HEK293 (cell line): ENCODE data around the gene OSGEPL1.

Source experiments
- BCL11A ChIP-seq: fragments of 450-650 bp; formaldehyde crosslinking; IDR thresholded peaks from 2 replicates; pipeline ENCODE4 v1.5.1; 2016; ENCODE audit warnings: low read depth, missing biosample characterization, missing genetic modification characterization
- EGR2 ChIP-seq: fragments of 450-650 bp; formaldehyde crosslinking; IDR thresholded peaks from 2 replicates; pipeline ENCODE4 v1.5.1; 2016; ENCODE audit warnings: low read depth, missing biosample characterization, missing genetic modification characterization
- FEZF1 ChIP-seq: fragments of 450-650 bp; formaldehyde crosslinking; IDR thresholded peaks from 2 replicates; pipeline ENCODE4 v1.5.1; 2016; ENCODE audit warnings: missing biosample characterization, missing genetic modification characterization
- GLIS1 ChIP-seq: fragments of 450-650 bp; formaldehyde crosslinking; IDR thresholded peaks from 2 replicates; pipeline ENCODE4 v1.5.1; 2016; ENCODE audit warnings: missing biosample characterization, missing genetic modification characterization
- HOXD13 ChIP-seq: sonication (generic); formaldehyde crosslinking; IDR thresholded peaks from 2 replicates; pipeline ENCODE4 v1.8.0; 2022; ENCODE audit warnings: missing genetic modification reagents, borderline replicate concordance
- KLF7 ChIP-seq: fragments of 450-650 bp; formaldehyde crosslinking; IDR thresholded peaks from 2 replicates; pipeline ENCODE4 v1.5.1; 2016; ENCODE audit warnings: missing biosample characterization, missing genetic modification characterization, borderline replicate concordance
- MEIS1 ChIP-seq: sonication (generic); formaldehyde crosslinking; IDR thresholded peaks from 2 replicates; pipeline ENCODE4 v1.8.1; 2022; ENCODE audit warnings: missing genetic modification reagents, mild to moderate bottlenecking, borderline replicate concordance
- OVOL3 ChIP-seq: fragments of 450-650 bp; formaldehyde crosslinking; IDR thresholded peaks from 2 replicates; pipeline ENCODE4 v1.5.1; 2016; ENCODE audit warnings: missing biosample characterization, missing genetic modification characterization
- SP2 ChIP-seq: fragments of 450-650 bp; formaldehyde crosslinking; IDR thresholded peaks from 2 replicates; pipeline ENCODE4 v1.5.1; 2016; ENCODE audit warnings: missing biosample characterization, missing genetic modification characterization
- TCF7L2 ChIP-seq: IDR thresholded peaks from 2 replicates; pipeline ENCODE4 v1.6.1; 2011; ENCODE audit warnings: low read depth, mild to moderate bottlenecking, inconsistent platforms, low read length, moderate library complexity, borderline replicate concordance
- ZBTB20 ChIP-seq: fragments of 450-650 bp; formaldehyde crosslinking; IDR thresholded peaks from 2 replicates; pipeline ENCODE4 v1.5.1; 2016; ENCODE audit warnings: missing biosample characterization, missing genetic modification characterization
- ZEB2 ChIP-seq: fragments of 450-650 bp; formaldehyde crosslinking; IDR thresholded peaks from 2 replicates; pipeline ENCODE4 v1.5.1; 2016; ENCODE audit warnings: missing biosample characterization, missing genetic modification characterization
- ZFHX2 ChIP-seq: fragments of 450-650 bp; formaldehyde crosslinking; conservative IDR thresholded peaks from 2 replicates; pipeline ENCODE4 v1.5.1; 2016; ENCODE audit warnings: missing biosample characterization, missing genetic modification characterization
- ZNF211 ChIP-seq: fragments of 450-650 bp; formaldehyde crosslinking; IDR thresholded peaks from 2 replicates; pipeline ENCODE4 v1.5.1; 2016; ENCODE audit warnings: low read depth, missing biosample characterization, missing genetic modification characterization
- ZNF214 ChIP-seq: fragments of 450-650 bp; formaldehyde crosslinking; IDR thresholded peaks from 2 replicates; pipeline ENCODE4 v1.5.1; 2017; ENCODE audit warnings: missing biosample characterization, mild to moderate bottlenecking, missing genetic modification characterization, borderline replicate concordance
- ZNF23 ChIP-seq: fragments of 450-650 bp; formaldehyde crosslinking; IDR thresholded peaks from 2 replicates; pipeline ENCODE4 v1.5.1; 2016; ENCODE audit warnings: missing biosample characterization, missing genetic modification characterization, borderline replicate concordance
- ZNF335 ChIP-seq: fragments of 450-650 bp; formaldehyde crosslinking; conservative IDR thresholded peaks from 2 replicates; pipeline ENCODE4 v1.5.1; 2016; ENCODE audit warnings: missing biosample characterization, missing genetic modification characterization
- ZNF341 ChIP-seq: fragments of 450-650 bp; formaldehyde crosslinking; IDR thresholded peaks from 2 replicates; pipeline ENCODE4; 2016; ENCODE audit warnings: low read depth, missing biosample characterization, missing genetic modification characterization
- ZNF521 ChIP-seq: fragments of 450-650 bp; formaldehyde crosslinking; IDR thresholded peaks from 2 replicates; pipeline ENCODE4 v1.5.1; 2017; ENCODE audit warnings: missing biosample characterization, mild to moderate bottlenecking, missing genetic modification characterization
- ZNF549 ChIP-seq: fragments of 450-650 bp; IDR thresholded peaks from 2 replicates; pipeline ENCODE4 v1.5.1; 2018; ENCODE audit warnings: missing biosample characterization, missing genetic modification characterization, mild to moderate bottlenecking, inconsistent platforms, moderate library complexity
- ZNF571 ChIP-seq: fragments of 450-650 bp; formaldehyde crosslinking; IDR thresholded peaks from 2 replicates; pipeline ENCODE4 v1.5.0; 2017; ENCODE audit warnings: missing biosample characterization, missing genetic modification characterization
- ZNF596 ChIP-seq: fragments of 450-650 bp; IDR thresholded peaks from 2 replicates; pipeline ENCODE4 v1.5.0; 2018; ENCODE audit warnings: missing biosample characterization, mild to moderate bottlenecking, missing genetic modification characterization, moderate library complexity
- ZNF629 ChIP-seq: fragments of 450-650 bp; formaldehyde crosslinking; IDR thresholded peaks from 2 replicates; pipeline ENCODE4 v1.5.1; 2017; ENCODE audit warnings: missing biosample characterization, missing genetic modification characterization
- ZNF664 ChIP-seq: fragments of 450-650 bp; formaldehyde crosslinking; IDR thresholded peaks from 2 replicates; pipeline ENCODE4 v1.5.1; 2016; ENCODE audit warnings: missing biosample characterization, missing genetic modification characterization
- ZNF670 ChIP-seq: fragments of 450-650 bp; formaldehyde crosslinking; IDR thresholded peaks from 2 replicates; pipeline ENCODE4 v1.5.1; 2016; ENCODE audit warnings: missing biosample characterization, missing genetic modification characterization, low read depth
- ZNF747 ChIP-seq: fragments of 450-650 bp; formaldehyde crosslinking; IDR thresholded peaks from 2 replicates; pipeline ENCODE4 v1.5.1; 2016; ENCODE audit warnings: missing biosample characterization, missing genetic modification characterization
- ZNF776 ChIP-seq: fragments of 450-650 bp; formaldehyde crosslinking; IDR thresholded peaks from 2 replicates; pipeline ENCODE4 v1.5.0; 2017; ENCODE audit warnings: missing biosample characterization, missing genetic modification characterization, borderline replicate concordance
- ZNF777 ChIP-seq: fragments of 450-650 bp; formaldehyde crosslinking; IDR thresholded peaks from 2 replicates; pipeline ENCODE4 v1.5.1; 2017; ENCODE audit warnings: missing biosample characterization, missing genetic modification characterization, borderline replicate concordance
- ZSCAN23 ChIP-seq: fragments of 450-650 bp; formaldehyde crosslinking; IDR thresholded peaks from 2 replicates; pipeline ENCODE4 v1.5.1; 2016; ENCODE audit warnings: missing biosample characterization, missing genetic modification characterization
- ZXDB ChIP-seq: fragments of 450-650 bp; formaldehyde crosslinking; IDR thresholded peaks from 2 replicates; pipeline ENCODE4 v1.5.1; 2016; ENCODE audit warnings: missing biosample characterization, missing genetic modification characterization
- TF ChIP-seq, protein P1 (sequence below): fragments of 450-650 bp; formaldehyde crosslinking; IDR thresholded peaks from 2 replicates; pipeline ENCODE4 v1.5.1; 2016; ENCODE audit warnings: missing biosample characterization, missing genetic modification characterization, borderline replicate concordance
- TF ChIP-seq, protein P2 (sequence below): fragments of 450-650 bp; formaldehyde crosslinking; IDR thresholded peaks from 2 replicates; pipeline ENCODE4 v1.5.1; 2016; ENCODE audit warnings: missing biosample characterization, missing genetic modification characterization
- TF ChIP-seq, protein P3 (sequence below): fragments of 450-650 bp; formaldehyde crosslinking; IDR thresholded peaks from 2 replicates; pipeline ENCODE4 v1.5.1; 2016; ENCODE audit warnings: missing biosample characterization, missing genetic modification characterization
- TF ChIP-seq, protein P4 (sequence below): fragments of 450-650 bp; formaldehyde crosslinking; IDR thresholded peaks from 2 replicates; pipeline ENCODE4 v1.5.1; 2016; ENCODE audit warnings: missing biosample characterization, missing genetic modification characterization
- TF ChIP-seq, protein P5 (sequence below): fragments of 450-650 bp; formaldehyde crosslinking; IDR thresholded peaks from 2 replicates; pipeline ENCODE4 v1.5.1; 2016; ENCODE audit warnings: missing biosample characterization, missing genetic modification characterization

OSGEPL1 gene

DNA sequence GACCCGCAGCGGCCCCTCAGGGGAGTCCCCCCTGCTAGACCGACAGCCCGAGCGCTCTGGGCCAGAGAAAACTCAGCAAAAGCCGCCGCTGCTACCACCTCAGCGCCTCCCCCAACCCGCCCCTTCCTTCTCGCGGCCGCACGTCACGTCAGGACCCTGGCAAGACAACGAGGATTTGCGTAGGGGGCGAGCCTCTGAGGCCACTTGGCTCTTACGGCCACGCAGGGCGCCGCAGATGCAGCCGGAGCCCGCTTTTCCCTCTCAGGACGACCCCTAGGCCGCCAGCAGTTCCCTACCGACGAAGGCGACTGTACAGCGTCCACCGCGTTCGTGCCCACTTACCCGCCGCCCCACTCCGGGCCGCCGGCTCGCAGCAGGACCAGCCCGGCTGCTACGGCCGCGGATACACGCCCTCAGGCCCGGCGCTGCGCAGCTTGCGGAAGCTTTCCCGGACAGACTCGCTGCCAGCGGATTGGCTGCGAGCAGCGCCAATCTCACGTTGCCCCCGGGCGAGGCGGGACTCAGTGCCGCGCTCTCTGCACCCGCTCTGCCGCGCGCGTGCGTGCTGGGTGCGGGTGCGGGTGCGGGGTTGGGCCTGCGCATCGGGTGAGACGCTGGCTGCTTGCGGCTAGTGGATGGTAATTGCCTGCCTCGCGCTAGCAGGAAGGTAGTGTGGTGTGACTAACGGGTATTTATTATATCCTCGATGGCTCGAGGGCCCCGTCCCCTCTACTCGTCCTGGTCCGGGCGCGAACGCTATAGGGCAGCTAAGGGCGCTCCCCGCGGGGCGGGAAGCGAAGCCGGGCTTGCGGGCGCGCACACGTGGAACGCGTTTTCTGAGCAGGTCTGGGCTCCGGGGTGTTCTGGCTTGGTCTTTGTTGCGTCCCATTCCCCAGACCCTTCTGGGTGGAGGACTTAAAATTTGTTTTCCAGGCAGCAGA is 21.6 kb upstream of the OSGEPL1 start, which contains the start of the genes ORMDL1 and PMS1 (continued):
- TF ChIP-seq, protein P1, sequence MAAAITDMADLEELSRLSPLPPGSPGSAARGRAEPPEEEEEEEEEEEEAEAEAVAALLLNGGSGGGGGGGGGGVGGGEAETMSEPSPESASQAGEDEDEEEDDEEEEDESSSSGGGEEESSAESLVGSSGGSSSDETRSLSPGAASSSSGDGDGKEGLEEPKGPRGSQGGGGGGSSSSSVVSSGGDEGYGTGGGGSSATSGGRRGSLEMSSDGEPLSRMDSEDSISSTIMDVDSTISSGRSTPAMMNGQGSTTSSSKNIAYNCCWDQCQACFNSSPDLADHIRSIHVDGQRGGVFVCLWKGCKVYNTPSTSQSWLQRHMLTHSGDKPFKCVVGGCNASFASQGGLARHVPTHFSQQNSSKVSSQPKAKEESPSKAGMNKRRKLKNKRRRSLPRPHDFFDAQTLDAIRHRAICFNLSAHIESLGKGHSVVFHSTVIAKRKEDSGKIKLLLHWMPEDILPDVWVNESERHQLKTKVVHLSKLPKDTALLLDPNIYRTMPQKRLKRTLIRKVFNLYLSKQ (tag by site-specific recombination), result no peak
- peak; percentile 82 for TF ChIP-seq ZNF335
- TF ChIP-seq ZNF747, result no peak
- TF ChIP-seq ZNF211 (tag by site-specific recombination), result no peak
- TF ChIP-seq ZNF521 (tag by site-specific recombination), result no peak
- TF ChIP-seq GLIS1, result peak; percentile 29; the same call in 1 of the 2 replicates
- no peak for TF ChIP-seq ZNF23
- peak; percentile 48; the same call in 1 of the 2 replicates for TF ChIP-seq FEZF1 (tag by site-specific recombination)
- TF ChIP-seq OVOL3 (tag by site-specific recombination), result no peak
- peak; percentile 17; the same call in 1 of the 2 replicates for TF ChIP-seq HOXD13 (CRISPR knock-in tag)
- no peak; the same call in 1 of the 2 replicates for TF ChIP-seq ZNF777 (tag by site-specific recombination)
- peak; percentile 99 for TF ChIP-seq ZNF341 (tag by site-specific recombination)
- TF ChIP-seq, protein P2, sequence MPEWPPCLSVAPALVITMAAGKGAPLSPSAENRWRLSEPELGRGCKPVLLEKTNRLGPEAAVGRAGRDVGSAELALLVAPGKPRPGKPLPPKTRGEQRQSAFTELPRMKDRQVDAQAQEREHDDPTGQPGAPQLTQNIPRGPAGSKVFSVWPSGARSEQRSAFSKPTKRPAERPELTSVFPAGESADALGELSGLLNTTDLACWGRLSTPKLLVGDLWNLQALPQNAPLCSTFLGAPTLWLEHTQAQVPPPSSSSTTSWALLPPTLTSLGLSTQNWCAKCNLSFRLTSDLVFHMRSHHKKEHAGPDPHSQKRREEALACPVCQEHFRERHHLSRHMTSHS (tag by site-specific recombination), result no peak
- peak; percentile 86 for TF ChIP-seq ZNF629
- peak; percentile 42; the same call in 1 of the 2 replicates for TF ChIP-seq KLF7 (tag by site-specific recombination)
- TF ChIP-seq ZNF596 (tag by site-specific recombination), result no peak
- TF ChIP-seq ZNF664 (tag by site-specific recombination), result no peak
- TF ChIP-seq ZNF776 (tag by site-specific recombination), result no peak
- TF ChIP-seq, protein P3, sequence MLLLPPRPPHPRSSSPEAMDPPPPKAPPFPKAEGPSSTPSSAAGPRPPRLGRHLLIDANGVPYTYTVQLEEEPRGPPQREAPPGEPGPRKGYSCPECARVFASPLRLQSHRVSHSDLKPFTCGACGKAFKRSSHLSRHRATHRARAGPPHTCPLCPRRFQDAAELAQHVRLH (tag by site-specific recombination), result no peak
- peak; percentile 59; the same call in 1 of the 2 replicates for TF ChIP-seq ZSCAN23 (tag by site-specific recombination)
- TF ChIP-seq, protein P4, sequence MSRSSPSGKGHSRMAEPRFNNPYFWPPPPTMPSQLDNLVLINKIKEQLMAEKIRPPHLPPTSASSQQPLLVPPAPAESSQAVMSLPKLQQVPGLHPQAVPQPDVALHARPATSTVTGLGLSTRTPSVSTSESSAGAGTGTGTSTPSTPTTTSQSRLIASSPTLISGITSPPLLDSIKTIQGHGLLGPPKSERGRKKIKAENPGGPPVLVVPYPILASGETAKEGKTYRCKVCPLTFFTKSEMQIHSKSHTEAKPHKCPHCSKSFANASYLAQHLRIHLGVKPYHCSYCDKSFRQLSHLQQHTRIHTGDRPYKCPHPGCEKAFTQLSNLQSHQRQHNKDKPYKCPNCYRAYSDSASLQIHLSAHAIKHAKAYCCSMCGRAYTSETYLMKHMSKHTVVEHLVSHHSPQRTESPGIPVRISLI (tag by site-specific recombination), result no peak
- TF ChIP-seq, protein P5, sequence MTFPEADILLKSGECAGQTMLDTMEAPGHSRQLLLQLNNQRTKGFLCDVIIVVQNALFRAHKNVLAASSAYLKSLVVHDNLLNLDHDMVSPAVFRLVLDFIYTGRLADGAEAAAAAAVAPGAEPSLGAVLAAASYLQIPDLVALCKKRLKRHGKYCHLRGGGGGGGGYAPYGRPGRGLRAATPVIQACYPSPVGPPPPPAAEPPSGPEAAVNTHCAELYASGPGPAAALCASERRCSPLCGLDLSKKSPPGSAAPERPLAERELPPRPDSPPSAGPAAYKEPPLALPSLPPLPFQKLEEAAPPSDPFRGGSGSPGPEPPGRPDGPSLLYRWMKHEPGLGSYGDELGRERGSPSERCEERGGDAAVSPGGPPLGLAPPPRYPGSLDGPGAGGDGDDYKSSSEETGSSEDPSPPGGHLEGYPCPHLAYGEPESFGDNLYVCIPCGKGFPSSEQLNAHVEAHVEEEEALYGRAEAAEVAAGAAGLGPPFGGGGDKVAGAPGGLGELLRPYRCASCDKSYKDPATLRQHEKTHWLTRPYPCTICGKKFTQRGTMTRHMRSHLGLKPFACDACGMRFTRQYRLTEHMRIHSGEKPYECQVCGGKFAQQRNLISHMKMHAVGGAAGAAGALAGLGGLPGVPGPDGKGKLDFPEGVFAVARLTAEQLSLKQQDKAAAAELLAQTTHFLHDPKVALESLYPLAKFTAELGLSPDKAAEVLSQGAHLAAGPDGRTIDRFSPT, result peak; percentile 92
- TF ChIP-seq ZFHX2, result peak; percentile 76
- TF ChIP-seq ZBTB20 (tag by site-specific recombination), result peak; percentile 94
- TF ChIP-seq EGR2 (tag by site-specific recombination), result peak; percentile 74
- no peak for TF ChIP-seq ZNF670 (tag by site-specific recombination)
- no peak for TF ChIP-seq BCL11A
- peak; percentile 82 for TF ChIP-seq ZXDB (tag by site-specific recombination)
- TF ChIP-seq ZNF214 (tag by site-specific recombination), result no peak
- no peak for TF ChIP-seq TCF7L2
- peak; percentile 84 for TF ChIP-seq ZEB2
- TF ChIP-seq MEIS1 (CRISPR knock-in tag), result no peak
- no peak for TF ChIP-seq ZNF571 (tag by site-specific recombination)
- no peak for TF ChIP-seq ZNF549
- peak; percentile 92 for TF ChIP-seq SP2
